HG03045 (cell line): Measurements from ENCODE around the gene TMEM239.
"Not testable (repeated sequence)": the region's sequence is repeated elsewhere in the genome, so short reads cannot be mapped to it uniquely, and the experiment has no call there.

Experiments used
- ATAC-seq: cut with Tn5 transposase; IDR thresholded peaks from one replicate; pipeline ENCODE4 v1.9.1; 2021; ENCODE audit warnings: mild to moderate bottlenecking, moderate library complexity; ENCODE audit not compliant: unreplicated experiment

TMEM239 gene

GRCh38 chr20:2799688-2800520 lies 16.3 kb upstream of the TMEM239 start:
- no peak for ATAC-seq

- no peak for ATAC-seq
Observed at GRCh38 chr20:2800521-2801285, 15.5 kb upstream of the TMEM239 start, which contains the start of gene CPXM1. Gene CPXM1 (minus strand): TSS chr20:2800627. CDS start chr20:2800572, 55 bp downstream.

- no peak for ATAC-seq
Observed at GRCh38 chr20:2801286-2801728, 14.9 kb upstream of the TMEM239 start.

GRCh38 chr20:2804041-2804828 lies 11.9 kb upstream of the TMEM239 start:
- no peak for ATAC-seq

- no peak for ATAC-seq
Observed at GRCh38 chr20:2804852-2805688, 11.1 kb upstream of the TMEM239 start.

GRCh38 chr20:2805689-2806350 lies 10.3 kb upstream of the TMEM239 start:
- ATAC-seq, result no peak

GRCh38 chr20:2806351-2806701 lies 9.8 kb upstream of the TMEM239 start:
- no peak for ATAC-seq

GRCh38 chr20:2807019-2807418 lies 9.1 kb upstream of the TMEM239 start:
- ATAC-seq, result no peak

- ATAC-seq, result not testable (repeated sequence)
Observed at GRCh38 chr20:2807929-2808328, 8.2 kb upstream of the TMEM239 start.

- no peak for ATAC-seq
Observed at GRCh38 chr20:2809690-2810089, 6.5 kb upstream of the TMEM239 start.

- no peak for ATAC-seq
Observed at GRCh38 chr20:2812189-2812588, 4.0 kb upstream of the TMEM239 start.

GRCh38 chr20:2814076-2814475 lies 2.1 kb upstream of the TMEM239 start:
- no peak for ATAC-seq

GRCh38 chr20:2814587-2815051 lies 1.5 kb upstream of the TMEM239 start, which contains the start of gene C20orf141:
Gene C20orf141 (plus strand): TSS chr20:2814987. CDS start chr20:2815185, 198 bp downstream.
- ATAC-seq, result no peak

GRCh38 chr20:2815242-2815900 lies 793 bp upstream of the TMEM239 start:
- no peak for ATAC-seq

- no peak for ATAC-seq
Observed at GRCh38 chr20:2816583-2817340, 598 bp downstream of the TMEM239 start.

- no peak for ATAC-seq
Observed at GRCh38 chr20:2817341-2817726, 1.2 kb downstream of the TMEM239 start.

GRCh38 chr20:2817891-2818595 lies 1.9 kb downstream of the TMEM239 start:
- ATAC-seq, result no peak
